Erythroblast (primary cell): ENCODE data around the gene TACR1.

Experiments
- GATA1 ChIP-seq: IDR thresholded peaks from 2 replicates; pipeline ENCODE4 v1.6.1; 2011; ENCODE audit warnings: low read depth, mild to moderate bottlenecking, control low read depth, low read length, moderate library complexity
- POLR2A ChIP-seq: IDR thresholded peaks from 2 replicates; pipeline ENCODE4 v1.6.1; 2011; ENCODE audit warnings: mild to moderate bottlenecking, low read length

DNA sequence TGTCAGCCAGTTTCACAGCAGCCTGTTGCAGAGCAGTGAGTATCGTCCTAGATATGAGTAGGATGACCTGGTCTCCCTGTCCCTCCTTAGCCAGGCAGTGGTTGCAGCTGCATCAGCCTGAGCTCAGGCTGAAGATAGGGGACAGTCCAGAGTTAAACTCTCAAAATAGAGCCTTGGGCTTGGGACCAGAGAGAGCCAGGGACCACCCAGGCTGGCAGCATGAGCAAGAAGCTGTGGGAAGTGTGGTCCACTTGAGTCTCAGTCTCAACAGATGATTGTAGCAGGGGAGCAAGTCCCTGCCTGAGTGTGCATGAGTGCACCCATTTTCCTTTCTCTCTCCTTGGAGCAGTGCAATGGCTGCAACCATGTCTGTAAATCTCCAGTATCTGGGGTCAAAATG is 38.0 kb upstream of the TACR1 start:
- TF ChIP-seq POLR2A, result no peak
- TF ChIP-seq GATA1, result no peak
